CD4-positive, alpha-beta memory T cell (primary cell): ENCODE data around the gene PTGDR2. TPM values are rescaled to one million over a fixed set of nuclear protein-coding genes. Genes with fewer than 3 reads are reported as not detected.

Source experiments
- CTCF ChIA-PET: fragments of 350-600 bp; sonication (Branson Sonifier 250); formaldehyde crosslinking; loops from one replicate; lab custom pipeline; 2021; ENCODE audit warnings: inconsistent platforms; ENCODE audit not compliant: partially characterized antibody; lab: Charles Lee
- POLR2A ChIA-PET: fragments of 350-600 bp; sonication (Branson Sonifier 250); formaldehyde crosslinking; loops from one replicate; lab custom pipeline; 2021; ENCODE audit not compliant: partially characterized antibody; lab: Charles Lee
- DNase-seq, 5 donors: peaks; one replicate each; pipeline versions ENCODE4 v3.0.0 to v3.0.0-alpha.2; 2020 to 2022; ENCODE audit warnings: mixed read lengths in 1 of 5
- H3K27ac ChIP-seq: one replicate; pipeline ENCODE4 v1.7.0; 2013; ENCODE audit warnings: low read depth, low read length
- H3K27me3 ChIP-seq: 2 replicates; pipeline ENCODE4 v1.7.0; 2013; ENCODE audit warnings: mild to moderate bottlenecking, low read length, moderate library complexity; ENCODE audit not compliant: insufficient read depth
- H3K36me3 ChIP-seq: 2 replicates; pipeline ENCODE4 v1.7.0; 2013; ENCODE audit warnings: mild to moderate bottlenecking, low read length, moderate library complexity; ENCODE audit not compliant: insufficient read depth
- H3K4me1 ChIP-seq: 2 replicates; pipeline ENCODE4 v1.7.0; 2013; ENCODE audit warnings: mild to moderate bottlenecking, low read length, moderate library complexity; ENCODE audit not compliant: insufficient read depth
- H3K4me3 ChIP-seq, 2 donors: one replicate each; pipeline ENCODE4 v1.7.0; 2013; ENCODE audit warnings: low read length in 2 of 2, mild to moderate bottlenecking in 1 of 2
- H3K9me3 ChIP-seq, 2 donors: one replicate each; pipeline ENCODE4 v1.7.0; 2013; ENCODE audit warnings: low read length in 2 of 2, control low read depth in 1 of 2; ENCODE audit not compliant: control insufficient read depth in 1 of 2
- H3K27ac Mint-ChIP-seq, 7 donors: one replicate each; pipeline ENCODE4 v1.8.0; 2020 to 2021; ENCODE audit warnings: mixed read lengths in 7 of 7, mild to moderate bottlenecking in 6 of 7, inconsistent platforms in 3 of 7, moderate library complexity in 3 of 7
- H3K27me3 Mint-ChIP-seq, 2 donors: one replicate each; pipeline ENCODE4 v1.8.0; 2020 to 2021; ENCODE audit warnings: mixed read lengths in 2 of 2
- H3K36me3 Mint-ChIP-seq, 2 donors: one replicate each; pipeline ENCODE4 v1.8.0; 2020 to 2021; ENCODE audit warnings: mixed read lengths in 2 of 2, inconsistent platforms in 1 of 2, mild to moderate bottlenecking in 1 of 2
- H3K4me1 Mint-ChIP-seq, 4 donors: one replicate each; pipeline ENCODE4 v1.8.0; 2020 to 2021; ENCODE audit warnings: mixed read lengths in 4 of 4, mild to moderate bottlenecking in 1 of 4
- H3K4me3 Mint-ChIP-seq, 8 donors: one replicate each; pipeline ENCODE4 v1.8.0; 2020 to 2021; ENCODE audit warnings: mixed read lengths in 8 of 8, mild to moderate bottlenecking in 7 of 8, moderate library complexity in 6 of 8, inconsistent platforms in 3 of 8
- H3K9me3 Mint-ChIP-seq, 8 donors: one replicate each; pipeline ENCODE4 v1.8.0; 2020 to 2021; ENCODE audit warnings: mixed read lengths in 8 of 8, mild to moderate bottlenecking in 5 of 8, inconsistent platforms in 3 of 8, moderate library complexity in 1 of 8
- intact Hi-C: fragments of 100-400 bp; cut with micrococcal nuclease; formaldehyde crosslinking; loops from one replicate; pipeline ENCODE4 v1.15.1; 2023
- polyA plus RNA-seq, 2 donors: library from polyadenylated mRNA; unstranded; fragments of 300-500 nt; fragmentation: Illumina TruSeq; gene quantifications; one replicate each; pipeline ENCODE4 v1.2.3, GENCODE V29; 2021
- total RNA-seq, 2 experiments: library from RNA; stranded (reverse); gene quantifications; one replicate each; pipeline ENCODE4 v1.2.3, GENCODE V29; 2021

The PTGDR2 gene
- total and polyA plus RNA-seq, 4 experiments from 2014 or later = 1.9 to 3.6 (median 3.5) TPM

DNA sequence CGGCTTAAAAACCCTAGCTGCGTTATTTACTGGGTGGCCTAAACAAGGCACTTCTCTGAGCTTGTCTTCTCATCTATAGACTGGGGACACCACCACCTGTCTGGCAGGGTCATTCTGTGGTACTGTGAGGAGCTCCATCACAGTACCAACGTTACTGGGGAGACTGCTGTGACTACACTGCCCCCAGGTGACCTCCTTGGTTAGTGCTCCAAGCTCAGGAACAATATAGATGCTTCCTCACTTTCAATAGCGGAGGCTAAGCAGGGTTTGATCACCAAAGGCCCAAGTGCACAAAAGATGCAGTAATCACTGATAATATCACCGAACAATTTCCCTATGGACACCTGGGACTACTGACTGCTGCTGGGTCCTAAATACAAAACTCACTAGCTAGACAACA, 31.8 kb upstream of the PTGDR2 start:
- no peaks in the 10 kb centered on the region for H3K9me3 Mint-ChIP-seq
- POLR2A ChIA-PET = interaction anchor here (1.0 to 1.5 kb wide), 6 partner anchors 10 to 56 kb away, joined by 3 to 11 read pairs (median 3); no protein-coding TSS in a partner anchor

GRCh38 chr11:60880643-60881282, 25.0 kb upstream of the PTGDR2 start:
- DNase-seq = no peak
- Mint-ChIP-seq H3K36me3 (peaks cover 48 to 60% of the 10 kb centered on the region in 2 donors), H3K9me3 (no peaks in the 10 kb centered on the region), H3K4me1 (peaks cover 0 to 7% (median 2%) of the 10 kb centered on the region in 4 donors), H3K27me3 (no peaks in the 10 kb centered on the region), H3K27ac (peak overlapping the region in 3 of 7 donors; percentile 5 to 72 (median 68)), H3K4me3 (no peak overlapping the region)
- ChIA-PET CTCF (no interaction called here), POLR2A (no interaction called here)
- peaks cover 25% of the 10 kb centered on the region for H3K36me3 ChIP-seq
- H3K9me3 ChIP-seq = no peaks in the 10 kb centered on the region
- H3K4me1 ChIP-seq = no peaks in the 10 kb centered on the region
- intact Hi-C loops = no loop called here
- H3K4me3 ChIP-seq = no peak overlapping the region
- H3K27ac ChIP-seq = no peak overlapping the region
- H3K27me3 ChIP-seq = no peaks in the 10 kb centered on the region

More for the DNA sequence above, 31.8 kb upstream of the PTGDR2 start:
- Histone ChIP-seq H3K36me3 (peaks cover 6% of the 10 kb centered on the region), H3K4me3 (no peak overlapping the region), H3K4me1 (no peaks in the 10 kb centered on the region), H3K27ac (no peak overlapping the region), H3K9me3 (no peaks in the 10 kb centered on the region), H3K27me3 (no peaks in the 10 kb centered on the region)
- CTCF ChIA-PET = interaction anchor here (0.8 to 2.5 kb wide), 11 partner anchors 10 to 63 kb away, joined by 3 to 70 read pairs (median 3); partner anchors contain the start of gene CCDC86
- peaks cover 43 to 47% of the 10 kb centered on the region in 2 donors for H3K36me3 Mint-ChIP-seq
- peak overlapping the region in 1 of 7 donors; percentile 44 for H3K27ac Mint-ChIP-seq
- peak in 2 of 5 donors; percentile 14 to 31 for DNase-seq
- intact Hi-C loops = loop anchor here (1.0 kb wide), 1 partner anchor 56 kb away; no protein-coding TSS in a partner anchor
- H3K4me3 Mint-ChIP-seq = no peak overlapping the region
- no peaks in the 10 kb centered on the region for H3K27me3 Mint-ChIP-seq
- H3K4me1 Mint-ChIP-seq = peaks cover 0 to 10% (median 8%) of the 10 kb centered on the region in 4 donors

- intact Hi-C loops = no loop called here
- Mint-ChIP-seq H3K27me3 (no peaks in the 10 kb centered on the region), H3K9me3 (no peaks in the 10 kb centered on the region), H3K4me3 (no peak overlapping the region), H3K4me1 (peaks cover 0 to 7% (median 2%) of the 10 kb centered on the region in 4 donors), H3K27ac (no peak overlapping the region), H3K36me3 (peaks cover 46 to 60% of the 10 kb centered on the region in 2 donors)
- no peak overlapping the region for H3K4me3 ChIP-seq
- H3K4me1 ChIP-seq = no peaks in the 10 kb centered on the region
- ChIA-PET POLR2A (no interaction called here), CTCF (no interaction called here)
- no peaks in the 10 kb centered on the region for H3K27me3 ChIP-seq
- H3K27ac ChIP-seq = no peak overlapping the region
- no peak for DNase-seq
- H3K36me3 ChIP-seq = peaks cover 25% of the 10 kb centered on the region
- no peaks in the 10 kb centered on the region for H3K9me3 ChIP-seq
Measured at GRCh38 chr11:60879971-60880588, 24.3 kb upstream of the PTGDR2 start.

DNA sequence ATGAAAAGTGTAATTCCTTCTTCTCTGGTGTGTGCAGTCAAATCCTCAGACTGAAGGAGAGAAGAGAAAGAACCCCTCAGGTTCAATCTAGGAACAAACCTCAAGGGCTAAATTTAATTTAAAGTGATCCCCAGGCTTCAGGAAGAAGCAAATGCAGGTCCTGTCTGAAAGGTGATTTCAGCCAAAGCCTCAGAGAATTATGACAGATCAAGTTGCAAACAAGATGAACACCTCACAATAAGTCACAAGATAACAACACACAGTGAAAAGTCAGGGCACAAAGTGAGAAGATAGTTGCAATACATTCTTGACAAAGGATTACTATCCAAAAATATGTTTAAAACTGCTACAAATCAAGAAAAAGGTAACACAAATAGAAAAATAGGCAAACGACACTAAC, 23.4 kb upstream of the PTGDR2 start:
- intact Hi-C loops = no loop called here
- H3K36me3 ChIP-seq = peaks cover 25% of the 10 kb centered on the region
- no peaks in the 10 kb centered on the region for H3K4me1 ChIP-seq
- ChIA-PET CTCF (no interaction called here), POLR2A (interaction anchor here (1.2 kb wide), 1 partner anchor 20 kb away, joined by 3 read pairs; no protein-coding TSS in a partner anchor)
- H3K27me3 ChIP-seq = no peaks in the 10 kb centered on the region
- peaks cover 42 to 58% of the 10 kb centered on the region in 2 donors for H3K36me3 Mint-ChIP-seq
- H3K9me3 Mint-ChIP-seq = no peaks in the 10 kb centered on the region
- H3K27ac ChIP-seq = no peak overlapping the region
- no peak overlapping the region for H3K4me3 ChIP-seq
- H3K4me3 Mint-ChIP-seq = no peak overlapping the region
- DNase-seq = no peak
- H3K27me3 Mint-ChIP-seq = no peaks in the 10 kb centered on the region
- H3K27ac Mint-ChIP-seq = no peak overlapping the region
- H3K9me3 ChIP-seq = no peaks in the 10 kb centered on the region
- peaks cover 0 to 7% (median 4%) of the 10 kb centered on the region in 4 donors for H3K4me1 Mint-ChIP-seq

DNA sequence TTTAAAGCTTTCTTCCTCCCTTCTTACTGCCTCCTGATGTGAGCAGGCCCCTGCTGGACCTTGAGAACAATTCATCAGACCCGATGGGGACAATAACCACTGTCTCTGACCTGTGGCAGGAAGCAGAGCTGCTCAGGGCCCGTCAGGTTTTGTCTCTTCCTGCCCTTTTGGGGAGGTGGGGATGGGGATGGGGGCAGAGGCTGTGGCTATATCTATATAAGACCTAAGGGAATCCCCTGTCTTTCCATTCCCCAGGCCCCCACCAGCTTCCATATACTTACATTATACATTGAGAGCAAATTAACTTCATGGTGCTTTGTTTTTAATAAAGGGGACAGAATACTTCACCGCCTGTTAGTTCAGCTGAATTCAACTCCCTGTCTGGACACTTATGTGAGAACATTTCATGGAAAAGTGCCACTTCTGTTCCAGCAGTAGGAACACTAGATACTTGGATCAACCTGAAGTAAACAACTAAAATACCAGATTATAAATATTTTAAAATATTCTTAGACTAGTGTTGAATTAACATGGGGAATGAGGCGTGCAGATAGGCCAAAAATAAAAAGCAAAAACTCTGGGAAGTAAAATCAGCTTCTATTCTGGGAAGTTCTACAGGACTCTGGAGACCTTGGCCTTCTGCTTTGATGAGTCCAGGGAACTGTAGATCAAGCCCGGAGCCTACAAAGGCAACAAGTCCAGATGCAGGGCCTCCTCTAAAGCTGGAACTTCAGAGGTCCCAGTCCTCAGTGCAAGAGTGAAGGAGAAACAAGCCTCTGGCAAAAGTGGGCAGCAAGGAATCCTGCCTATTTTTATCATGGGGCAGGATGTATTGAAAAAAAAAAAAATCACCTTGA, 22.7 kb upstream of the PTGDR2 start:
- Histone ChIP-seq H3K4me3 (no peak overlapping the region), H3K9me3 (no peaks in the 10 kb centered on the region), H3K4me1 (peaks cover 2% of the 10 kb centered on the region), H3K36me3 (peaks cover 25% of the 10 kb centered on the region), H3K27ac (no peak overlapping the region), H3K27me3 (no peaks in the 10 kb centered on the region)
- Mint-ChIP-seq H3K9me3 (no peaks in the 10 kb centered on the region), H3K27ac (peak overlapping the region in 1 of 7 donors; percentile 34), H3K27me3 (no peaks in the 10 kb centered on the region), H3K4me3 (no peak overlapping the region), H3K4me1 (peaks cover 0 to 7% (median 2%) of the 10 kb centered on the region in 4 donors), H3K36me3 (peaks cover 36 to 53% of the 10 kb centered on the region in 2 donors)
- intact Hi-C loops = no loop called here
- ChIA-PET CTCF (interaction anchor here (2.5 kb wide), 1 partner anchor 9 kb away, joined by 9 read pairs; no protein-coding TSS in a partner anchor), POLR2A (interaction anchor here (1.2 kb wide), 1 partner anchor 20 kb away, joined by 3 read pairs; no protein-coding TSS in a partner anchor)
- no peak for DNase-seq

- no peaks in the 10 kb centered on the region for H3K27me3 Mint-ChIP-seq
- peaks cover 17% of the 10 kb centered on the region for H3K4me1 ChIP-seq
- H3K4me1 Mint-ChIP-seq = peaks cover 3 to 14% (median 7%) of the 10 kb centered on the region in 4 donors
- peaks cover 24% of the 10 kb centered on the region for H3K36me3 ChIP-seq
- no peak overlapping the region for H3K4me3 Mint-ChIP-seq
- H3K27ac Mint-ChIP-seq = peak overlapping the region in 2 of 7 donors; percentile 51 to 71
- no peaks in the 10 kb centered on the region for H3K27me3 ChIP-seq
- peaks cover 27 to 38% of the 10 kb centered on the region in 2 donors for H3K36me3 Mint-ChIP-seq
- ChIA-PET CTCF (interaction anchor here (2.5 kb wide), 1 partner anchor 12 kb away, joined by 9 read pairs; no protein-coding TSS in a partner anchor), POLR2A (no interaction called here)
- no peaks in the 10 kb centered on the region for H3K9me3 Mint-ChIP-seq
- H3K4me3 ChIP-seq = no peak overlapping the region
- intact Hi-C loops = no loop called here
- H3K27ac ChIP-seq = no peak overlapping the region
- H3K9me3 ChIP-seq = no peaks in the 10 kb centered on the region
- no peak for DNase-seq
Measured at GRCh38 chr11:60876168-60876485, 20.4 kb upstream of the PTGDR2 start.
